H9 (cell line): ENCODE measurements around the gene STK17B. TPM values are rescaled to one million over a fixed set of nuclear protein-coding genes. Genes with fewer than 3 reads are reported as not detected.
A peak's percentile ranks its signal among the peaks of the same experiment; 100 is the strongest.

ENCODE experiments used
- DNase-seq: peaks from one replicate; pipeline ENCODE4 v3.0.0-alpha.2; 2017
- H2AFZ ChIP-seq: one replicate; pipeline ENCODE4 v1.6.1; 2013; ENCODE audit warnings: mild to moderate bottlenecking, low read length, control low read depth, moderate library complexity
- H2AK5ac ChIP-seq: 2 replicates; pipeline ENCODE4 v1.6.1; 2013; ENCODE audit warnings: low read length, control low read depth, mixed read lengths; ENCODE audit not compliant: insufficient read length
- H2BK120ac ChIP-seq: one replicate; pipeline ENCODE4 v1.6.1; 2013; ENCODE audit warnings: low read depth, mild to moderate bottlenecking, low read length, control low read depth, inconsistent platforms; ENCODE audit not compliant: poor library complexity, severe bottlenecking
- H2BK12ac ChIP-seq: 2 replicates; pipeline ENCODE4 v1.6.1; 2013; ENCODE audit warnings: low read length, control low read depth, mixed read lengths, low read depth; ENCODE audit not compliant: insufficient read length
- H2BK15ac ChIP-seq: 2 replicates; pipeline ENCODE4 v1.6.1; 2013; ENCODE audit warnings: low read depth, low read length, control low read depth
- H2BK20ac ChIP-seq: one replicate; pipeline ENCODE4 v1.6.1; 2013; ENCODE audit warnings: low read depth, mild to moderate bottlenecking, low read length, control low read depth, inconsistent platforms; ENCODE audit not compliant: poor library complexity, severe bottlenecking
- H2BK5ac ChIP-seq: 2 replicates; pipeline ENCODE4 v1.6.1; 2013; ENCODE audit warnings: low read length, control low read depth, mixed read lengths; ENCODE audit not compliant: insufficient read length
- H3K14ac ChIP-seq: 2 replicates; pipeline ENCODE4 v1.6.1; 2013; ENCODE audit warnings: low read length, control low read depth; ENCODE audit not compliant: insufficient read depth
- H3K18ac ChIP-seq: 2 replicates; pipeline ENCODE4 v1.6.1; 2013; ENCODE audit warnings: low read depth, mild to moderate bottlenecking, mixed read lengths, low read length, control low read depth; ENCODE audit not compliant: insufficient read length
- H3K23ac ChIP-seq: 2 replicates; pipeline ENCODE4 v1.6.1; 2013; ENCODE audit warnings: low read length, control low read depth, mixed read lengths, low read depth; ENCODE audit not compliant: insufficient read length
- H3K23me2 ChIP-seq: 2 replicates; pipeline ENCODE4 v1.6.1; 2013; ENCODE audit warnings: low read depth, mild to moderate bottlenecking, mixed read lengths, low read length, control low read depth; ENCODE audit not compliant: insufficient read length, poor library complexity, severe bottlenecking
- H3K27ac ChIP-seq: 2 replicates; pipeline ENCODE4 v1.5.1; 2013; ENCODE audit warnings: low read length, control low read depth, mixed read lengths, low read depth; ENCODE audit not compliant: insufficient read length
- H3K27me3 ChIP-seq: 2 replicates; pipeline ENCODE4 v1.6.1; 2013; ENCODE audit warnings: low read length, control low read depth, inconsistent platforms; ENCODE audit not compliant: insufficient read depth
- H3K4ac ChIP-seq: 2 replicates; pipeline ENCODE4 v1.6.1; 2013; ENCODE audit warnings: low read depth, mild to moderate bottlenecking, control low read depth, inconsistent platforms, low read length, moderate library complexity
- H3K4me1 ChIP-seq: 2 replicates; pipeline ENCODE4 v1.6.1; 2013; ENCODE audit warnings: low read length, control low read depth, inconsistent platforms; ENCODE audit not compliant: insufficient read depth
- H3K4me2 ChIP-seq: 2 replicates; pipeline ENCODE4 v1.6.1; 2013; ENCODE audit warnings: low read length, control low read depth, mixed read lengths; ENCODE audit not compliant: insufficient read length, insufficient read depth
- H3K56ac ChIP-seq: 2 replicates; pipeline ENCODE4 v1.6.1; 2013; ENCODE audit warnings: low read depth, mild to moderate bottlenecking, mixed read lengths, low read length, control low read depth; ENCODE audit not compliant: insufficient read length
- H3K79me1 ChIP-seq: 2 replicates; pipeline ENCODE4 v1.6.1; 2013; ENCODE audit warnings: low read depth, mild to moderate bottlenecking, moderate library complexity, low read length, control low read depth, inconsistent platforms; ENCODE audit not compliant: insufficient read depth, poor library complexity, severe bottlenecking
- H3K79me2 ChIP-seq: 2 replicates; pipeline ENCODE4 v1.6.1; 2013; ENCODE audit warnings: low read length, control low read depth, inconsistent platforms; ENCODE audit not compliant: insufficient read depth
- H3K9ac ChIP-seq: 2 replicates; pipeline ENCODE4 v1.6.1; 2013; ENCODE audit warnings: low read length, control low read depth, mixed read lengths; ENCODE audit not compliant: insufficient read length; ENCODE audit errors: extremely low read depth
- H3K9me3 ChIP-seq: one replicate; pipeline ENCODE4 v1.6.1; 2013; ENCODE audit warnings: low read depth, low read length, inconsistent platforms; ENCODE audit not compliant: control insufficient read depth
- H3T11ph ChIP-seq: one replicate; pipeline ENCODE4 v1.6.1; 2013; ENCODE audit warnings: mild to moderate bottlenecking, low read length, control low read depth, inconsistent platforms
- H4K20me1 ChIP-seq: one replicate; pipeline ENCODE4 v1.6.1; 2013; ENCODE audit not compliant: control insufficient read depth, insufficient read length, insufficient read depth
- H4K5ac ChIP-seq: 2 replicates; pipeline ENCODE4 v1.6.1; 2013; ENCODE audit warnings: low read depth, mild to moderate bottlenecking, mixed read lengths, low read length, control low read depth; ENCODE audit not compliant: insufficient read length
- H4K8ac ChIP-seq: replicated peaks from 2 replicates; pipeline ENCODE4 v1.6.1; 2013; ENCODE audit warnings: low read length, control low read depth, mixed read lengths, low read depth; ENCODE audit not compliant: insufficient read length
- H4K91ac ChIP-seq: 2 replicates; pipeline ENCODE4 v1.6.1; 2013; ENCODE audit warnings: low read depth, mild to moderate bottlenecking, moderate library complexity, mixed read lengths, low read length, control low read depth; ENCODE audit not compliant: insufficient read length
- H3K27ac Mint-ChIP-seq, 3 experiments: 2 replicates in 2 of 3; 3 replicates in 1 of 3; pipeline ENCODE4 v1.8.0; 2020 to 2021; ENCODE audit warnings: mixed read lengths in 3 of 3, mild to moderate bottlenecking in 1 of 3, moderate library complexity in 1 of 3
- H3K27me3 Mint-ChIP-seq: 2 replicates; pipeline ENCODE4 v1.8.0; 2021; ENCODE audit warnings: low read depth, mild to moderate bottlenecking, moderate library complexity, mixed read lengths
- H3K36me3 Mint-ChIP-seq, 3 experiments: 2 replicates in 2 of 3; 3 replicates in 1 of 3; pipeline ENCODE4 v1.8.0; 2020 to 2021; ENCODE audit warnings: low read depth in 3 of 3, mixed read lengths in 3 of 3; ENCODE audit not compliant: insufficient read depth in 1 of 3
- H3K4me1 Mint-ChIP-seq, 2 experiments: 2 replicates each; pipeline ENCODE4 v1.8.0; 2020; ENCODE audit warnings: mixed read lengths in 2 of 2
- H3K4me3 Mint-ChIP-seq, 2 experiments: 2 replicates in 1 of 2; 3 replicates in 1 of 2; pipeline ENCODE4 v1.8.0; 2020 to 2021; ENCODE audit warnings: mild to moderate bottlenecking in 2 of 2, mixed read lengths in 2 of 2, moderate library complexity in 1 of 2
- H3K9me3 Mint-ChIP-seq, 2 experiments: 2 replicates in 1 of 2; 3 replicates in 1 of 2; pipeline ENCODE4 v1.8.0; 2020; ENCODE audit warnings: mild to moderate bottlenecking in 2 of 2, mixed read lengths in 2 of 2, moderate library complexity in 1 of 2
- CTCF ChIP-seq: fragments of 200-600 bp; sonication (generic); conservative IDR thresholded peaks from 3 replicates; pipeline ENCODE4 v1.8.0; 2021; ENCODE audit warnings: antibody characterized with exemption, mild to moderate bottlenecking
- whole genome bisulfite sequencing: extraction: QIAGEN DNeasy Blood & Tissue Kit; methylation state at CpG from one replicate; pipeline ENCODE4 v1.1.7; 2013; ENCODE audit warnings: missing lambda C conversion rate, low lambda C conversion rate, mixed read lengths; ENCODE audit not compliant: insufficient read length; ENCODE audit errors: extremely low coverage; 5-methylcytosine and 5-hydroxymethylcytosine counted together
- total RNA-seq: library from RNA; stranded (reverse); gene quantifications from 2 replicates; pipeline ENCODE4 v1.2.1, GENCODE V29; 2021

The STK17B gene
- total RNA-seq, 1 experiment from 2014 or later: 6.1 TPM

GRCh38 chr2:196176142-196176738 is 4.9 kb upstream of the STK17B start:
- H2BK15ac ChIP-seq: no peak overlapping the region
- peaks cover 21% of the 10 kb centered on the region for H3K27me3 Mint-ChIP-seq
- no peak for TF ChIP-seq CTCF

More at GRCh38 chr2:196176142-196176738, 4.9 kb upstream of the STK17B start:
- no peak overlapping the region for H2AFZ ChIP-seq
- H2AK5ac ChIP-seq: no peak overlapping the region
- no peak overlapping the region for H2BK12ac ChIP-seq
- no peak for DNase-seq
- H3K9me3 ChIP-seq: no peaks in the 10 kb centered on the region
- Mint-ChIP-seq H3K4me3 (no peak overlapping the region), H3K36me3 (no peaks in the 10 kb centered on the region), H3K27ac (0 out of 7 replicates have a peak overlapping the region, but pooled peaks of 1 of the 3 experiments have one; percentile 8), H3K9me3 (no peaks in the 10 kb centered on the region), H3K4me1 (peaks cover 7 to 10% of the 10 kb centered on the region in 2 experiments; a peak in 3 of 4 replicates)
- H2BK120ac ChIP-seq: no peak overlapping the region
- WGBS: no CpG with 5 or more reads among the region's 8 CpGs
- H3K14ac ChIP-seq: no peak overlapping the region
- H3K27me3 ChIP-seq: no peaks in the 10 kb centered on the region
- no peak overlapping the region for H4K91ac ChIP-seq
- no peak overlapping the region for H4K5ac ChIP-seq
- no peak overlapping the region for H3K56ac ChIP-seq
- H3K79me1 ChIP-seq: no peaks in the 10 kb centered on the region
- no peak overlapping the region for H3T11ph ChIP-seq
- no peak overlapping the region for H3K23ac ChIP-seq
- no peak overlapping the region for H3K9ac ChIP-seq
- no peak overlapping the region for H4K8ac ChIP-seq
- H3K27ac ChIP-seq: no peak overlapping the region
- no peak overlapping the region for H2BK5ac ChIP-seq
- H4K20me1 ChIP-seq: no peaks in the 10 kb centered on the region
- no peaks in the 10 kb centered on the region for H3K79me2 ChIP-seq
- H3K18ac ChIP-seq: no peak overlapping the region
- H2BK20ac ChIP-seq: no peak overlapping the region
- H3K4me1 ChIP-seq: no peaks in the 10 kb centered on the region
- H3K23me2 ChIP-seq: peaks cover 3% of the 10 kb centered on the region
- H3K4ac ChIP-seq: no peak overlapping the region
- no peak overlapping the region for H3K4me2 ChIP-seq
